GM18508 (cell line): ENCODE measurements around the gene SNX14.
"Not testable (repeated sequence)": the region's sequence is repeated elsewhere in the genome, so short reads cannot be mapped to it uniquely, and the experiment has no call there.

Experiments
- ATAC-seq: cut with Tn5 transposase; IDR thresholded peaks from one replicate; pipeline ENCODE4 v1.9.1; 2021; ENCODE audit warnings: moderate number of reproducible peaks; ENCODE audit not compliant: insufficient read depth, unreplicated experiment

SNX14 gene

DNA sequence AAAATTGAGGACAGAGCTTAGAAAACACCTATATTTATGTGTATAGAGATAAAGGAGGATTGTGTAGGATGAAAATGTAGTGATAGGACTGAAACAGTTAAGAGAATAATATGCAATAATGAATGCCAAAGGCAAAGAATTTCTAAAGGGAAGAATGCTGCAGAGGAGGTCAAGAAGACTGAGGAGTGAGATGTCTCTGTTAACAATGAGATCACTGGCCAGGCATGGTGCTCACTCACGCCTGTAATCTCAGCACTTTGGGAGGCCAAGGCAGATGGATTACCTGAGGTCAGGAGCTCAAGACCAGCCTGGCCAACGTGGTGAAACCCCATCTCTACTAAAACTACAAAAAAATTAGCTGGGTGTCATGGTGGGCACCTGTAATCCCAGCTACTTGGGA, 69.4 kb downstream of the SNX14 start:
- not testable (repeated sequence) for ATAC-seq

DNA sequence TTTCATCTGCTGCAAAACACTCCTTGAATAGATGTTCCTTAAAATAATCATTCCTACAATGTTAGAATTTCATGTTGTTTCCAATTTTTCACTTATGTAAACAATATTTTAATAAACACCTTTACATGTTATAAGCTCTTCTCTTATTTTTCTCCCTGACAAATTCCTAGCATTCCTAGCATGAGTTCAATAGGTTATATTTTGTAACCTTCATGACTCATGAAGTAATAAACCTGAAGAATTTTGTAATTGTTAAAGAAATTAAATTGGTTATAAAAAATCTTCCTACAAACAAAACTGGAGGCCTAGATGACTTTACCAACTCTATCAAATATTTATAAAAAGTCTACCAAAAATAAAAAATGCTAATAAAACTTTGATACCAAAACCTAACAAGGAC, 77.5 kb downstream of the SNX14 start:
- ATAC-seq: no peak

GRCh38 chr6:85506441-85507093, 87.1 kb downstream of the SNX14 start:
- no peak for ATAC-seq

GRCh38 chr6:85498596-85499258, 94.9 kb downstream of the SNX14 start:
- ATAC-seq: no peak

- ATAC-seq: no peak
Measured at GRCh38 chr6:85496856-85497255, 96.8 kb downstream of the SNX14 start.

DNA sequence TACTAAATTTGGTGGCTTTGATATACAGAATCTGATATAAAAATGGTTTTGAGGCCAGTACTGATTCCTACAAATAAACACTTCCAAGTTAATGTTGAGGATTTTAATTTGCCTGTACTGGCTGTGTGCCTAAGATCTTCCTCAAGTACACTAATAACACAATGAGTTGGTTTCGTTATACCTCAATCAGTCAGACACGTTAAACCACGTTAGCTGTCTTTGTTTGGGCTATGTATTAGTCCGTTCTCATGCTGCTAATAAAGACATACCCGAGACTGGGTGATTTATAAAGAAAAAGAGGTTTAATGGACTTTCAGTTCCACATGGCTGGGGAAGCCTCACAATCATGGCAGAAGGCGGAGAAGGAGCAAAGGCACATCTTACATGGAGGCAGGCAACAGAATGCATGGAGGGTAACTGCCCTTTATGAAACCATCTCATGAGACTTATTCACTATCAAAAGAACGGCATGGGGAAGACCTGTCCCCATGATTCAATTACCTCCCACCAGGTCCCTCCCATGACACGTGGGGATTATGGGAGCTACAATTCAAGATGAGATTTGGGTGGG, 97.6 kb downstream of the SNX14 start:
- ATAC-seq: no peak

DNA sequence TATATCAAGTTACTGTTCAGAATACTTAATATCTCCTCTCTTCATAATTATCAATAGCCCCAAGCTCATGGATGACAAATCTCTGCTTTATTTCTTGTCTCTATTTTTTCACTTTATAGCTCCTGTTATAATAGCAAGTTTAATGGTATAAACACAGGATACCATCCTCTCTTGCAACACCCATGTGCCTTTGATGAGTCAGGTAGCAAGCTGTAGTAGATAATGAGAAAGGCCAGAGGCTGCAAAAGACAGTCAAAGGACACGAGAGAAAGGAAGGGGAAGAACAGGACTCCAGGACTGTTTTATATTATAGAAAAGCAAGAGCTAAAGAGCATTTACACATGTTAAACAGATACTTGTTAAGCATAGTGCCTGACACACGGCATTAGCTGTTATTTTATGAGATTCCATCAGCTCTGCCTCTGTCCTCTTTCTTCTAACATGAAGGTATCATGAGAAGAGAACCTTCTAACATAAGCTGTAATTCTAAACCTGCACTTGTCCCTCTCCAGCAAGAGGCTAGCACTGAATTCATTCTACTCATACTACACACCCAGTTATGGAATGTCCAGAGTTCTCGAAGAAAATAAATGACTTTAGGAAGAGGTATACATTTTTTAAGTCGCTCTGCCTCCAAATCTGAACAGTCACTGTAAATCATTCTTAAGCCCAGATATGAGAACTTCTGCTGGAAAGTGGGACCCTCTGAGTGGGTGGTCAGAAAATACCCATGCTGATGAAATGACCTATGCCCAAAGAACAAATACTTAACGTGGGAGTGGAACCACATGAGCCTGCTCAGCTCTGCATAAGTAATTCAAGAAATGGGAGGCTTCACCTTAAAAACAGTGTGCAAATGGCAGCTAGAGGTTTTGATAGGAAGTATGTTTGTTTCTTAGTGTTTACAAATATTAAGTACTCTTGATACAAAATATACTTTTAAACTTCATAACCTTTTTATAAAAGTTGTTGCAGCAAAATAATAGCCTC, 98.8 kb downstream of the SNX14 start:
- no peak for ATAC-seq

GRCh38 chr6:85493389-85493788, 100.3 kb downstream of the SNX14 start:
- ATAC-seq: no peak

GRCh38 chr6:85490516-85491248, 103.0 kb downstream of the SNX14 start:
- ATAC-seq: no peak

GRCh38 chr6:85484948-85485347, 108.7 kb downstream of the SNX14 start:
- ATAC-seq: no peak

DNA sequence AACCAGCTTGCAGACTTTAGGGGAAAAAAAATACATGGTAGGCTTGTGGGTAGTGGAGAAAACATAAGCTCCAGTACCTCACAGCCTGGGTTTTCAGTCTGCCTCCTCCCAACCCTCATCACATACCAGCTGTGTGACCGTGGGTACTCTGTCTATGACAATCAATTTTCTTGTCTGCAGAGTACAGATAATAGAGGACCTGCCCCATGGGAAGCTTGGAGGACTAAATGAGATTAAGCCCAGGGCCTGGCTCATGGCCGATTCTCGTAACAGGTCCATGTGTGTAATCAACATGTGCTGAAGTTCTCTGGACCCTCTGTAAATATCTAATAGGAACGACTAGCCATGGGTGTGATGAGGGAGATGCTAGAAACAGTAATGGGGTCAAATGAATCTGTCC, 109.8 kb downstream of the SNX14 start:
- no peak for ATAC-seq

DNA sequence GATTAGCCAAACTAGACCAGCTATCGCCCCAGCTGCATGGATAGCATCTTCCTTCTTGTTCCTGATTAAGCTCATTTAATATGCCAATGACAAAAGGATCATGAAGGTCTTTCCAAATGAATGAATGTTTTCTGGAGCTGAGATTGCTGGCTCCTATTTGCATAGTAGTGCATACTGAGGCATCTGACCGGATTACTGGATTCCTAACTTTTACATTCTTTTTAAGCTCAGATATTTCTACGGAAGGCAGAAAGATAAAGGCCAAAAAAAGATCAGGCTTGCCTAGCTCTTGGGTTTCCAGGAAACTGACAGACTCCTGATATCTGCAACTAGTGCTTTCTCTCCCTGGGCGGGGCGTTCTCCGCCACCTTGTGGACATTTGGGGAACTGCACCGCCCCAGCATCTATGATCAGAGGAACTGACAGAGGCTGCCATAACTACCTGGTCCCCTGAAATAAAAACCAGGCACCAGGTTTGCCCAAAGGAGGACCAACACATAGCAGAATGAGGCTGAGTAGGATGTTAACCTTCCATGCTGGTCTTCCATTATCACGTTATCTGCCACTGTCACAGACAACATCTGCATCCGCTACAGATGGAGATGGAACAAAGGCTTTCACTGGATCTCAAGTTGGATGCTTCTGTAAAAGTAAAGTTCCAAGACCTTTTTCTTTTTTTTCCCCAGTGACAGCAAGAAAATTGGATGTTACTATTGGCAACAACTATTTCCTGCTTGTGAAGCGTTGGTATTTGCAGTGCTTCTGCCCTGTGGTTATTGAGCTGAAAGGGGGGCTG, 110.6 kb downstream of the SNX14 start:
- peak; percentile 71 for ATAC-seq

DNA sequence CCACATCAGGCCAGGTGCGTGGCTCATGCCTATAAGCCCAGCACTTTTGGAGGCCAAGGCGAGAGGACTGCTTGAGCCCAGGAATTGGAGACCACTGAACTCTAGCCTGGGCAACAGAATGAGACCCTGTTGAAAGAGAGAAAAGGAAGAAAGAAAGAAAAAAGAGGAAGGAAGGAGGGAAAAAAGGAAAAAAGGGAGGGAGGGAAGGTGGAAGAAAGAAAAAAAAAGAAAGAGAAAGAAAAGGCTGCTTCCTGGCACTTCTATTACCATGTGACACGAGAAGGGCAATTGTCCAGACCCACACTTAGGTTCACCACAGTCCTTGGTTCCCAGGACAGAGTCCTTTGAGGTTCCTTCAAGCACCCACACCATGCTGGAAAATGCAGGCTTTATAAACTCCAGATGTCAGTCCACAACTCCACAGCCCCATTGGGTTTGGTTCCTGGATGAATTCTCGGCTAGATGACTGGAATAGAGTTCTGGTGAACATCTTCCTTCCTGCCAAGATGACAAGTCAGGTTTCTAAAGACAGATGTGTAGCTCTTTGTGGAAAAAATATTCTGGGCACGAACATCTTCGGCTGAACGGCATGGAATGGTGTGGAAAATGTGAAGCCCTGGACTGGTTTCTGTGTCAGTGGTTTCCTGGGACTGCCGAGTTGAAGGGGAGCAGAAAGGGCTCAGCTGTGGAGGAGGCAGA, 111.3 kb downstream of the SNX14 start:
- no peak for ATAC-seq

DNA sequence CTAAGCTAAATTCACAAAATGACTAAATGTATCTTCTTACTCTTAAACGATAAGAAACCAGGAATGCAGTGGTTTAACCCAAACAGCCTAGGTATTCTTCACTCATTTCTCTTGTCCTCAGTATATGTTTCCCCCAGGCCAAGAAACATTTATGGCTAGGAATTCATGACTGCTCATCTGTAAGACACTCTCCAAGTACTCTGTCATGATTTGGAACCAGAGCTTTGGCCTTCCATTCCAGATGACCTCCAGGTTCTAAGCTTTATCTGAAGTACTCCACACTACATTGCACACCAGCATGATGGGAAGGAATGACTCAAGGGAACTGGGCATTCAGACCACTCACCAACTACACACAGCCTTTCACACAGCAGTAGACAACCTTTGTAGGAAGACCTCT, 114.5 kb downstream of the SNX14 start:
- no peak for ATAC-seq

GRCh38 chr6:85476532-85476931, 117.1 kb downstream of the SNX14 start:
- ATAC-seq: no peak

DNA sequence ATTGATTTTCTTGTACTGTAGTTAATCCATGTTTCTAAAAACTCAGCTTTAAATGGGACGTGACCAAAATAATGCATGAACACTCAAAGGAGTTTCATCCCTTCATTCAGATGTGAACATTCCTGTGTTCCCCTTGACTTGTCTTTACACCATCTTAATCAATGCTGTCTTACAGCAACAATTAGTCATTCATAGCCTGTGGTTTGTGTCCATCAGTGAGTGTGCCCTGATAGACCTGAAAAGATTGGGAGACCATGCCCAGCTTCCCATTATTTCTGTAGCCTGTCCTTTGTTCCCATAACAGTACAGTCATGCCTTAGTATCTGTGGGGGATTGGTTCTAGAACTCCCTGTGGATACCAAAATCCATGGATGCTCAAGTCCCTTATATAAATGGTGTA, 119.9 kb downstream of the SNX14 start:
- no peak for ATAC-seq

DNA sequence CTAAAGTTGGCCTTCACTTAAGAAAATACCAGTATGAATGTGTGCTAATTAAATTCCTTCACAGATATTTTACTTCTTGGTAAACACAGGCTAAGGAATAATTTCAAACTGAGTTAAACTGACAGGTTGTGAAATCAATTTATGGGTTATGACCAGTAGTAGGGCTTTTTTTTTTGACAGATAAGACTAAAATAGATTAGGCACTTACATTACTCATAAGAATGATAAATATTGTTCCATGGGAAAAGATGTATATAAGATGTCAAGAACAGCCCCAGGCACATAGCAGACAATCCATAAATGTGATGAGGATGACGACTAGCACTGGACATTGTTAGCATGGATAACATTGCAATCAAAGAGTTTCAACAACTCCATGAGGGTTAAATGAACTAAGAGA, 120.9 kb downstream of the SNX14 start:
- ATAC-seq: no peak

DNA sequence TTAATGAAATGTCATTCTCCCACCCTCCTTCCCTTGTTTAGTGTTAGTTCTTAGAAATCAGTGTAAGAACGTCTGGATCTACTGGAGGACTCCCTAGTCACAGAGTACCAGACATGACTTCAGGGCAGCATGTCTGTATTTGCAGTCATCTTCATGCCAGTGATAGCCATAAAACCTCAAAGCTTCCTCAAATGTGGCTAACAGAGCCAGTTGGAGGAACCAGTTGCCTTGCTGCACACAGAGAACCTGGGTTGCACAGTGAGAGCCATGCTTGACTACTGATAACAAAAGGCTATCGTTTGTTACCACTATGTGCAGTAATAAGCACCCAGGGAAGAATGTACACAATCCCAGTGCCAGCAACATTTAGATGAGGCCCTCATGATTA, 123.6 kb downstream of the SNX14 start:
- ATAC-seq: no peak
